PC-3 (cell line): ENCODE data around the gene ESF1. TPM values are rescaled to one million over a fixed set of nuclear protein-coding genes. Genes with fewer than 3 reads are reported as not detected.
A peak's percentile ranks its signal among the peaks of the same experiment; 100 is the strongest.

Experiments
- ATAC-seq: fragments of 200-7000 bp; cut with Tn5 transposase; 2 replicates; pipeline ENCODE4 v1.9.1; 2020; ENCODE audit warnings: mild to moderate bottlenecking, moderate library complexity
- BruUV-seq: library from RNA; stranded (reverse); fragments of 400-500 nt; replicated peaks from 2 replicates; lab custom pipeline; 2021; lab: Mats Ljungman, UMichigan
- CTCF ChIA-PET: fragments of 300-600 bp; sonication (Branson Sonifier 250); formaldehyde crosslinking; loops from one replicate; lab custom pipeline; 2022; ENCODE audit warnings: antibody characterized with exemption; lab: Charles Lee
- POLR2A ChIA-PET: fragments of 300-600 bp; sonication (Branson Sonifier 250); formaldehyde crosslinking; loops from one replicate; lab custom pipeline; 2022; ENCODE audit warnings: antibody characterized with exemption; ENCODE audit not compliant: unreplicated experiment; lab: Charles Lee
- DNase-seq: peaks from one replicate; pipeline ENCODE4 v3.0.0-alpha.2; 2015
- H2AFZ ChIP-seq: fragments of 300-600 bp; sonication (generic); 2 replicates; pipeline ENCODE4 v1.6.0; 2016; ENCODE audit warnings: antibody characterized with exemption, low read length
- H3F3A ChIP-seq: fragments of 300-600 bp; sonication (generic); one replicate; pipeline ENCODE4 v1.6.0; 2017; ENCODE audit warnings: antibody characterized with exemption, low read length, control low read depth, mild to moderate bottlenecking; ENCODE audit not compliant: unreplicated experiment
- H3K27ac ChIP-seq: fragments of 300-600 bp; sonication (generic); 2 replicates; pipeline ENCODE4 v1.5.1; 2016; ENCODE audit warnings: mild to moderate bottlenecking, low read length
- H3K27me3 ChIP-seq: fragments of 300-600 bp; sonication (generic); 2 replicates; pipeline ENCODE4 v1.6.1; 2016; ENCODE audit warnings: low read length, mixed read lengths
- H3K36me3 ChIP-seq: fragments of 300-600 bp; sonication (generic); 2 replicates; pipeline ENCODE4 v1.6.1; 2016; ENCODE audit warnings: low read depth, mixed run types, low read length, mixed read lengths
- H3K4me1 ChIP-seq: fragments of 300-600 bp; sonication (generic); 2 replicates; pipeline ENCODE4 v1.5.1; 2016; ENCODE audit warnings: low read length; ENCODE audit not compliant: insufficient read depth
- H3K4me2 ChIP-seq: fragments of 300-600 bp; sonication (generic); 2 replicates; pipeline ENCODE4 v1.6.0; 2016; ENCODE audit warnings: low read length
- H3K4me3 ChIP-seq: fragments of 300-600 bp; sonication (generic); 2 replicates; pipeline ENCODE4 v1.5.1; 2016; ENCODE audit warnings: mild to moderate bottlenecking, low read length, mixed read lengths
- H3K79me2 ChIP-seq: fragments of 300-600 bp; sonication (generic); 2 replicates; pipeline ENCODE4 v1.6.1; 2017; ENCODE audit warnings: low read length, mixed read lengths
- H3K9ac ChIP-seq: fragments of 300-600 bp; sonication (generic); 2 replicates; pipeline ENCODE4 v1.6.0; 2016; ENCODE audit warnings: mild to moderate bottlenecking, low read length
- H3K9me2 ChIP-seq: fragments of 300-600 bp; sonication (generic); replicated peaks from 2 replicates; pipeline ENCODE4 v1.6.1; 2016; ENCODE audit warnings: mixed run types, low read length, mixed read lengths
- H3K9me3 ChIP-seq: fragments of 300-600 bp; sonication (generic); 2 replicates; pipeline ENCODE4 v1.6.1; 2016; ENCODE audit warnings: low read length, mixed read lengths
- H4K20me1 ChIP-seq: fragments of 300-600 bp; sonication (generic); 2 replicates; pipeline ENCODE4 v1.6.1; 2016; ENCODE audit warnings: low read length, mixed read lengths
- CTCF ChIP-seq: fragments of 300-600 bp; sonication (generic); conservative IDR thresholded peaks from 2 replicates; pipeline ENCODE4 v1.5.1; 2017; ENCODE audit warnings: antibody characterized with exemption, low read depth, mild to moderate bottlenecking, low read length
- EZH2 ChIP-seq: fragments of 300-600 bp; sonication (generic); IDR thresholded peaks from one replicate; pipeline ENCODE4 v1.6.1; 2017; ENCODE audit warnings: antibody characterized with exemption, mild to moderate bottlenecking, low read length; ENCODE audit not compliant: unreplicated experiment
- EZH2phosphoT487 ChIP-seq: fragments of 300-600 bp; sonication (generic); IDR thresholded peaks from 2 replicates; pipeline ENCODE4 v1.6.1; 2018; ENCODE audit warnings: mild to moderate bottlenecking, antibody characterized with exemption, low read length, borderline replicate concordance
- intact Hi-C: fragments of 100-400 bp; cut with micrococcal nuclease; formaldehyde crosslinking; loops from 2 replicates; pipeline ENCODE4 v1.9.0; 2023
- total RNA-seq: library from RNA; depleted of rRNA; stranded (reverse); fragments of >200 nt; gene quantifications from 2 replicates; pipeline ENCODE4 v1.2.3, GENCODE V29; 2014

The ESF1 gene
- total RNA-seq, 1 experiment from 2014 or later: 13.7 TPM

GRCh38 chr20:13771853-13772453, 12.8 kb downstream of the ESF1 start:
- Histone ChIP-seq H3K79me2 (no peaks in the 10 kb centered on the region), H3K4me3 (no peak overlapping the region), H3K4me2 (no peak overlapping the region), H4K20me1 (peaks cover 9% of the 10 kb centered on the region), H3K9ac (no peak overlapping the region), H3K27ac (no peak overlapping the region), H3K36me3 (peaks cover 83% of the 10 kb centered on the region), H3K4me1 (no peaks in the 10 kb centered on the region), H3F3A (peaks cover 14% of the 10 kb centered on the region), H2AFZ (no peak overlapping the region), H3K9me3 (no peaks in the 10 kb centered on the region), H3K9me2 (no peaks in the 10 kb centered on the region), H3K27me3 (no peaks in the 10 kb centered on the region)
- TF ChIP-seq CTCF (peak; percentile 76), EZH2phosphoT487 (no peak)
- ChIA-PET CTCF (interaction anchor here (0.6 to 1.0 kb wide), 5 partner anchors 16 to 1630 kb away, joined by 3 to 14 read pairs (median 7); no protein-coding TSS in a partner anchor), POLR2A (interaction anchor here (0.6 kb wide), 2 partner anchors 16 to 162 kb away, joined by 3 read pairs; no protein-coding TSS in a partner anchor)
- BruUV-seq: no TSS peak
- intact Hi-C loops: loop anchor here (2.0 to 10.0 kb wide), 3 partner anchors 225 to 655 kb away; no protein-coding TSS in a partner anchor
- DNase-seq (peak; percentile 72), ATAC-seq (no peak; the same call in 1 of the 2 replicates)

GRCh38 chr20:13770141-13770540, 14.6 kb downstream of the ESF1 start:
- intact Hi-C loops: loop anchor here (5.0 to 10.0 kb wide), 2 partner anchors 315 to 653 kb away; no protein-coding TSS in a partner anchor

More at GRCh38 chr20:13770141-13770540, 14.6 kb downstream of the ESF1 start:
- H3F3A ChIP-seq: peaks cover 14% of the 10 kb centered on the region
- no peaks in the 10 kb centered on the region for H3K9me3 ChIP-seq
- ChIA-PET POLR2A (no interaction called here), CTCF (no interaction called here)
- H3K27me3 ChIP-seq: no peaks in the 10 kb centered on the region
- no peaks in the 10 kb centered on the region for H3K79me2 ChIP-seq
- H3K9me2 ChIP-seq: no peaks in the 10 kb centered on the region
- no peak overlapping the region for H3K27ac ChIP-seq
- H2AFZ ChIP-seq: no peak overlapping the region
- ATAC-seq (no peak), DNase-seq (no peak)
- peaks cover 4% of the 10 kb centered on the region for H4K20me1 ChIP-seq
- H3K4me1 ChIP-seq: 0 out of 2 replicates have a peak, but pooled peaks cover 6% of the 10 kb centered on the region
- TF ChIP-seq EZH2phosphoT487 (no peak), EZH2 (no peak), CTCF (no peak)
- H3K4me3 ChIP-seq: no peak overlapping the region
- peaks cover 81% of the 10 kb centered on the region for H3K36me3 ChIP-seq
- H3K9ac ChIP-seq: no peak overlapping the region
- BruUV-seq: no TSS peak
- H3K4me2 ChIP-seq: no peak overlapping the region
